HG03095 (cell line): ENCODE data around the gene ICA1L.
"Not testable (repeated sequence)": the region's sequence is repeated elsewhere in the genome, so short reads cannot be mapped to it uniquely, and the experiment has no call there.

Experiments used
- ATAC-seq: cut with Tn5 transposase; IDR thresholded peaks from one replicate; pipeline ENCODE4 v1.9.1; 2021; ENCODE audit warnings: moderate library complexity; ENCODE audit not compliant: unreplicated experiment

The ICA1L gene

GRCh38 chr2:202871300-202872141 is at the start of gene ICA1L:
ICA1L (minus strand) TSS chr2:202871766; CDS start chr2:202829009, 42,757 bp downstream.
- peak; percentile 56 for ATAC-seq

- ATAC-seq, result no peak
These were observed 47.3 kb upstream of the ICA1L start for GRCh38 chr2:202918860-202919259.

- ATAC-seq, result peak; percentile 48
These were observed 41.0 kb upstream of the ICA1L start for GRCh38 chr2:202912342-202913201.

- peak; percentile 68 for ATAC-seq
These were observed 40.2 kb upstream of the ICA1L start, which contains the start of the genes CARF and WDR12 for GRCh38 chr2:202911512-202912341. CARF (plus strand) TSS chr2:202912275; CDS start chr2:202941903, 29,628 bp downstream. WDR12 (minus strand) TSS chr2:202911673; CDS start chr2:202911476, 197 bp downstream.

- peak; percentile 10 for ATAC-seq
These were observed 39.6 kb upstream of the ICA1L start for GRCh38 chr2:202911203-202911511.

GRCh38 chr2:202910698-202911097 is 39.1 kb upstream of the ICA1L start:
- ATAC-seq, result no peak

- ATAC-seq, result not testable (repeated sequence)
These were observed 38.7 kb upstream of the ICA1L start for GRCh38 chr2:202910250-202910649.

GRCh38 chr2:202909394-202910192 is 38.0 kb upstream of the ICA1L start:
- ATAC-seq, result no peak

- ATAC-seq, result no peak
These were observed 36.6 kb upstream of the ICA1L start for GRCh38 chr2:202908186-202908585.

- not testable (repeated sequence) for ATAC-seq
These were observed 33.9 kb upstream of the ICA1L start for GRCh38 chr2:202905507-202905906.

GRCh38 chr2:202885190-202885589 is 13.6 kb upstream of the ICA1L start:
- ATAC-seq, result no peak

GRCh38 chr2:202883987-202884675 is 12.6 kb upstream of the ICA1L start:
- ATAC-seq, result no peak

- ATAC-seq, result no peak
These were observed 10.0 kb upstream of the ICA1L start for GRCh38 chr2:202881570-202881969.

GRCh38 chr2:202877699-202878098 is 6.1 kb upstream of the ICA1L start:
- no peak for ATAC-seq

GRCh38 chr2:202870431-202871299 is 901 bp downstream of the ICA1L start:
- peak; percentile 79 for ATAC-seq

GRCh38 chr2:202861987-202862386 is 9.6 kb downstream of the ICA1L start:
- no peak for ATAC-seq

GRCh38 chr2:202858601-202859000 is 13.0 kb downstream of the ICA1L start:
- no peak for ATAC-seq

GRCh38 chr2:202849343-202849742 is 22.2 kb downstream of the ICA1L start:
- ATAC-seq, result not testable (repeated sequence)
